K562 (cell line): Measurements from ENCODE around the gene CUX1. TPM values are rescaled to one million over a fixed set of nuclear protein-coding genes. Genes with fewer than 3 reads are reported as not detected.
A peak's percentile ranks its signal among the peaks of the same experiment; 100 is the strongest.

Experiments used
- ATAC-seq: fragments of 200-7000 bp; cut with Tn5 transposase; 3 replicates; pipeline ENCODE4 v1.9.1; 2020; ENCODE audit warnings: moderate library complexity
- BruUV-seq: library from RNA; stranded (reverse); fragments of 400-500 nt; replicated peaks from 2 replicates; lab custom pipeline; 2021; lab: Mats Ljungman, UMichigan
- CTCF ChIA-PET: fragments of 300-600 bp; formaldehyde crosslinking; extraction: SDS; loops from one replicate; lab custom pipeline; 2021; ENCODE audit warnings: low intra/inter-chr PET ratio; lab: Yijun Ruan, JAX
- POLR2A ChIA-PET: fragments of 300-600, 350-650 bp; sonication (Branson Sonifier 250); formaldehyde crosslinking; extraction: SDS; loops from one replicate; lab custom pipeline; 2021; ENCODE audit warnings: antibody characterized with exemption, inconsistent platforms; lab: Yijun Ruan, JAX
- DNase-seq, 4 experiments: peaks; one replicate each; pipeline versions ENCODE4 v3.0.0 to v3.0.0-alpha.2; 2011 to 2018; ENCODE audit warnings: low spot score in 3 of 4, mixed read lengths in 3 of 4; ENCODE audit errors: extremely low read depth in 1 of 4
- FAIRE-seq: peaks from 2 replicates; lab custom pipeline; 2011; peaks lifted over from hg19 to GRCh38; lab: Jason Lieb, UNC
- H2AFZ ChIP-seq: 2 replicates; pipeline ENCODE4 v1.6.0; 2011; ENCODE audit warnings: low read depth, low read length, control low read depth, inconsistent platforms
- H3K27ac ChIP-seq: fragments of 200-600 bp; 3 replicates; pipeline ENCODE4 v1.8.0; 2011; ENCODE audit warnings: low read depth, mild to moderate bottlenecking, control low read depth, inconsistent platforms, low read length, moderate library complexity, mixed read lengths; ENCODE audit errors: extremely low read depth
- H3K27me3 ChIP-seq, 2 experiments: fragments of 300-600 bp in 1 of 2; 2 replicates in 1 of 2; 3 replicates in 1 of 2; pipeline versions ENCODE4 v1.6.0 to v1.8.0; 2011; ENCODE audit warnings: inconsistent platforms in 2 of 2, low read length in 2 of 2, mild to moderate bottlenecking in 1 of 2, mixed read lengths in 1 of 2, moderate library complexity in 1 of 2; ENCODE audit not compliant: control insufficient read depth in 2 of 2, insufficient read depth in 2 of 2
- H3K36me3 ChIP-seq: fragments of 300-600 bp; 3 replicates; pipeline ENCODE4 v1.8.0; 2011; ENCODE audit warnings: mild to moderate bottlenecking, low read length, inconsistent platforms; ENCODE audit not compliant: control insufficient read depth, insufficient read depth
- H3K4me1 ChIP-seq, 2 experiments: fragments of 200-600 bp in 1 of 2; replicated peaks in 1 of 2; 2 replicates in 1 of 2; 3 replicates in 1 of 2; pipeline versions ENCODE4 v1.5.1 to v1.8.0; 2011; ENCODE audit warnings: inconsistent platforms in 2 of 2, low read length in 2 of 2, mild to moderate bottlenecking in 1 of 2, mixed read lengths in 1 of 2, moderate library complexity in 1 of 2; ENCODE audit not compliant: control insufficient read depth in 2 of 2, insufficient read depth in 2 of 2
- H3K4me2 ChIP-seq: 2 replicates; pipeline ENCODE4 v1.6.1; 2011; ENCODE audit warnings: low read length, control low read depth, inconsistent platforms, mixed read lengths; ENCODE audit not compliant: insufficient read depth
- H3K4me3 ChIP-seq: fragments of 200-600 bp; sonication (generic), shearing (Covaris generic); 2 replicates; pipeline ENCODE4 v1.5.1; 2016; ENCODE audit warnings: control low read depth, inconsistent platforms
- H3K79me2 ChIP-seq: fragments of 200-600 bp; 3 replicates; pipeline ENCODE4 v1.8.0; 2011; ENCODE audit warnings: low read length, inconsistent platforms; ENCODE audit not compliant: control insufficient read depth, insufficient read depth
- H3K9ac ChIP-seq, 2 experiments: 2 replicates each; pipeline versions ENCODE4 v1.6.0 to v1.6.1; 2011; ENCODE audit warnings: low read depth in 2 of 2, low read length in 2 of 2, control low read depth in 1 of 2, inconsistent platforms in 1 of 2, mild to moderate bottlenecking in 1 of 2, mixed read lengths in 1 of 2; ENCODE audit not compliant: insufficient read depth in 1 of 2
- H3K9me1 ChIP-seq: one replicate; pipeline ENCODE4 v1.6.0; 2011; ENCODE audit warnings: inconsistent platforms, mild to moderate bottlenecking, low read length, moderate library complexity; ENCODE audit not compliant: control insufficient read depth, insufficient read depth
- H3K9me3 ChIP-seq: replicated peaks from 2 replicates; pipeline ENCODE4 v1.5.1; 2011; ENCODE audit warnings: low read depth, low read length, inconsistent platforms; ENCODE audit not compliant: control insufficient read depth, insufficient read depth
- H4K20me1 ChIP-seq: replicated peaks from 2 replicates; pipeline ENCODE4 v1.6.1; 2011; ENCODE audit warnings: low read length, inconsistent platforms, mixed read lengths; ENCODE audit not compliant: control insufficient read depth, insufficient read depth
- COPS2 ChIP-seq: fragments of 450-650 bp; conservative IDR thresholded peaks from 2 replicates; pipeline ENCODE4 v1.6.1; 2016; ENCODE audit warnings: mild to moderate bottlenecking, moderate library complexity
- NRF1 ChIP-seq, 2 experiments: fragments of 450-650 bp; IDR thresholded peaks in 1 of 2; conservative IDR thresholded peaks in 1 of 2; 2 replicates each; pipeline ENCODE4 v1.6.1; 2014; ENCODE audit warnings: mild to moderate bottlenecking in 2 of 2
- POLR2G ChIP-seq: fragments of 200-400 bp; formaldehyde crosslinking; IDR thresholded peaks from 2 replicates; pipeline ENCODE4 v1.6.1; 2017; ENCODE audit warnings: low read depth, mild to moderate bottlenecking, antibody characterized with exemption, low read length, moderate library complexity
- RBM22 ChIP-seq: fragments of 200-400 bp; formaldehyde crosslinking; IDR thresholded peaks from 2 replicates; pipeline ENCODE4 v1.6.1; 2018; ENCODE audit warnings: low read length, low read depth; ENCODE audit not compliant: poor library complexity, severe bottlenecking
- WGBS: fragments of 100-300 bp; shearing (Covaris generic); methylation state at CpG from one replicate; pipeline ENCODE4 v1.1.6; 2016; ENCODE audit warnings: low coverage, mixed read lengths; ENCODE audit not compliant: insufficient coverage; ENCODE audit errors: missing lambda C conversion rate; 5-methylcytosine and 5-hydroxymethylcytosine counted together
- in situ Hi-C: fragments of 300-500 bp; cut with MboI; formaldehyde crosslinking; loops from 4 replicates; pipeline ENCODE4 v1.15.0; 2018; ENCODE audit warnings: inconsistent platforms, mixed read lengths
- intact Hi-C: fragments of 100-400 bp; cut with micrococcal nuclease; formaldehyde crosslinking; loops from 2 replicates; pipeline ENCODE4 v1.14.2; 2022
- polyA plus RNA-seq, 8 experiments: library from polyadenylated mRNA; depleted of rRNA in 4 of 8; stranded (reverse) in 5 of 8; unstranded in 3 of 8; fragments of >200 nt; fragmentation: Nextera tagmentation in 2 of 8; fragmentation: Illumina TruSeq in 1 of 8; extraction: Ambion mirVana in 2 of 8; extraction: Trizol in 1 of 8; gene quantifications; 2 replicates each; pipeline versions ENCODE4 v1.2.1 to v1.2.3, GENCODE V29; 2011 to 2014; ENCODE audit warnings: inconsistent platforms in 1 of 8, missing spikeins in 1 of 8
- total RNA-seq, 7 experiments: library from RNA; depleted of rRNA in 6 of 7; stranded (reverse); fragments of >200 nt in 6 of 7; fragmentation: Illumina TruSeq in 2 of 7; extraction: Trizol in 2 of 7; gene quantifications; 2 replicates each; pipeline versions ENCODE4 v1.2.1 to v1.2.3, GENCODE V29; 2011 to 2021; ENCODE audit warnings: low replicate concordance in 1 of 7
- TF ChIP-seq, protein P1 (sequence below), 2 experiments: fragments of 200-800 bp in 1 of 2; sonication (Bioruptor generic) in 1 of 2; sonication (generic) in 1 of 2; formaldehyde crosslinking in 1 of 2; IDR thresholded peaks in 1 of 2; conservative IDR thresholded peaks in 1 of 2; 2 replicates each; pipeline versions ENCODE4 v1.5.0 to v1.6.1; 2016 to 2020; ENCODE audit warnings: missing compliant biosample characterization in 1 of 2, missing genetic modification characterization in 1 of 2, missing genetic modification reagents in 1 of 2

The CUX1 gene
- total and polyA plus RNA-seq, 9 of the 15 experiments (the other 6 are each of a cell fraction or from before 2014, with no cell fraction given): 3.6 to 55.3 (median 25.2) TPM

DNA sequence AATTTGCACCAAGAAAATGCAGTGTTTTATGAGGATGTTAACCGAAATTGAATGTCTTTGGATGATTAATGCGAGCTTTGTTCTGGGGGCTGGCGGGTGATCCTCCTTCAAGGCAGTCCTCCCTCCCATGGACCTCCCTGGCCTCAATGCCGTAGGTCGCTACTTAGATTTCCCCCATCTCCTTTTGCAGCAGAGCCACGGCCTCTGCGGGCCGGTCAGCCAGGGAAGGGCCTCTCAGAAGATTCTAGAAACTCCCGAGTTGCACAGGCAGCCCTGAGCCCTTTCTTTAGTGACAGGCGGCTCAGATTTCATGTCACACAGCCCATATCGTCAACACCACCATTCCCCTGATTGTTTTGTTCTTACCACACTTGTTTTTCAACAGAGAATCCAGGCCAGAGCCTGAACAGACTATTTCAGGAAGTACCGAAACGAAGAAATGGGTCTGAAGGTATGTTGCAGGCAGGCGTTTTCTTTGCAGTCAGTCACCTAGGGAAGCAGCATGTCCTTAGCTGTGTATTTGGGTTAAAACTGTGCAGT lies 381.1 kb downstream of the CUX1 start (continued):
- TF ChIP-seq, protein P1, sequence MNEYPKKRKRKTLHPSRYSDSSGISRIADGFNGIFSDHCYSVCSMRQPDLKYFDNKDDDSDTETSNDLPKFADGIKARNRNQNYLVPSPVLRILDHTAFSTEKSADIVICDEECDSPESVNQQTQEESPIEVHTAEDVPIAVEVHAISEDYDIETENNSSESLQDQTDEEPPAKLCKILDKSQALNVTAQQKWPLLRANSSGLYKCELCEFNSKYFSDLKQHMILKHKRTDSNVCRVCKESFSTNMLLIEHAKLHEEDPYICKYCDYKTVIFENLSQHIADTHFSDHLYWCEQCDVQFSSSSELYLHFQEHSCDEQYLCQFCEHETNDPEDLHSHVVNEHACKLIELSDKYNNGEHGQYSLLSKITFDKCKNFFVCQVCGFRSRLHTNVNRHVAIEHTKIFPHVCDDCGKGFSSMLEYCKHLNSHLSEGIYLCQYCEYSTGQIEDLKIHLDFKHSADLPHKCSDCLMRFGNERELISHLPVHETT (CRISPR knock-in tag; conservative IDR thresholded peaks at IDR 0.05 in 1 of 2, IDR thresholded peaks at IDR 0.05 in 1 of 2): no peak
- TF ChIP-seq COPS2: no peak

DNA sequence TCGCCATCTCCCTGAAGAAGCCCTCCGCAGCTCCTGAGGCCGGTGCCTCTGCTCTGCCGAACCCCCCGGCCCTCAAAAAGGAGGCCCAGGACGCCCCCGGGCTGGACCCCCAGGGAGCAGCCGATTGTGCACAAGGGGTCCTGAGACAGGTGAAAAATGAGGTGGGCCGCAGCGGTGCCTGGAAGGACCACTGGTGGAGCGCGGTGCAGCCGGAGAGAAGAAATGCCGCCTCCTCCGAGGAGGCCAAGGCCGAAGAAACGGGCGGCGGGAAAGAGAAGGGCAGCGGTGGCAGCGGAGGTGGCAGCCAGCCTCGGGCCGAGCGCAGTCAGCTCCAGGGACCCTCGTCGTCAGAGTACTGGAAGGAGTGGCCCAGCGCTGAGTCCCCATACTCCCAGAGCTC lies 384.1 kb downstream of the CUX1 start:
- Histone ChIP-seq H3K4me1 (peaks cover 0 to 6% of the 10 kb centered on the region in 2 experiments; a peak in 1 of 5 replicates), H3K79me2 (no peaks in the 10 kb centered on the region), H3K9me3 (no peaks in the 10 kb centered on the region), H3K9ac (no peak overlapping the region), H3K36me3 (peaks cover 85% of the 10 kb centered on the region; the same call in 2 of the 3 replicates), H3K4me3 (no peak overlapping the region), H3K27me3 (no peaks in the 10 kb centered on the region), H3K4me2 (no peak overlapping the region), H4K20me1 (peaks cover 7% of the 10 kb centered on the region; the same call in 1 of the 2 replicates), H3K9me1 (no peaks in the 10 kb centered on the region), H2AFZ (no peak overlapping the region), H3K27ac (no peak overlapping the region)
- ATAC-seq: no peak
- BruUV-seq: no TSS peak
- intact Hi-C loops (no loop called here), in situ Hi-C loops (no loop called here)
- ChIA-PET POLR2A (interaction anchor here (0.6 kb wide), 1 partner anchor 9 kb away, joined by 3 read pairs; no protein-coding TSS in a partner anchor), CTCF (no interaction called here)
- no peak for FAIRE-seq
- TF ChIP-seq RBM22 (peak; percentile 81), POLR2G (peak; percentile 54; the same call in 1 of the 2 replicates), NRF1 (conservative IDR thresholded peaks at IDR 0.05 in 1 of 2, IDR thresholded peaks at IDR 0.05 in 1 of 2) (no peak)
- WGBS: 94% methylated on average over 24 of the region's 27 CpGs
- no peak for DNase-seq
